WTC11 (cell line): ENCODE results near the gene NDUFA3.

ENCODE experiments used
- AFF4 ChIP-seq: sonication (generic); formaldehyde crosslinking; IDR thresholded peaks from 2 replicates; pipeline ENCODE4 v1.8.1; 2023; ENCODE audit warnings: mild to moderate bottlenecking, missing genetic modification reagents, borderline replicate concordance
- ATF2 ChIP-seq: sonication (generic); formaldehyde crosslinking; IDR thresholded peaks from 2 replicates; pipeline ENCODE4 v1.8.1; 2022; ENCODE audit warnings: low read depth, missing genetic modification reagents, borderline replicate concordance
- ATF6 ChIP-seq: sonication (generic); formaldehyde crosslinking; IDR thresholded peaks from 2 replicates; pipeline ENCODE4 v1.8.1; 2023; ENCODE audit warnings: mild to moderate bottlenecking, missing genetic modification reagents
- CTCF ChIP-seq: fragments of 200-600 bp; IDR thresholded peaks from 2 replicates; pipeline ENCODE4 v1.8.0; 2022; ENCODE audit warnings: antibody characterized with exemption
- ELF4 ChIP-seq: sonication (generic); formaldehyde crosslinking; IDR thresholded peaks from 2 replicates; pipeline ENCODE4 v1.8.1; 2022; ENCODE audit warnings: low read depth, mild to moderate bottlenecking, moderate library complexity, missing genetic modification reagents
- KAT7 ChIP-seq: sonication (generic); formaldehyde crosslinking; IDR thresholded peaks from 2 replicates; pipeline ENCODE4 v1.8.1; 2023; ENCODE audit warnings: missing genetic modification reagents, mild to moderate bottlenecking, borderline replicate concordance
- NFYB ChIP-seq: sonication (generic); formaldehyde crosslinking; conservative IDR thresholded peaks from 2 replicates; pipeline ENCODE4 v1.8.0; 2022; ENCODE audit warnings: low read depth, missing genetic modification reagents
- NR2C2 ChIP-seq: sonication (generic); formaldehyde crosslinking; IDR thresholded peaks from 2 replicates; pipeline ENCODE4 v1.8.0; 2022; ENCODE audit warnings: mild to moderate bottlenecking, missing genetic modification reagents
- RORB ChIP-seq: fragments of 250-450 bp; sonication (Bioruptor Pico); IDR thresholded peaks from 2 replicates; pipeline ENCODE4 v1.9.0; 2021; ENCODE audit warnings: mild to moderate bottlenecking
- TCF7 ChIP-seq: sonication (generic); formaldehyde crosslinking; IDR thresholded peaks from 2 replicates; pipeline ENCODE4 v1.8.0; 2022; ENCODE audit warnings: mild to moderate bottlenecking, low read depth, missing genetic modification reagents, moderate library complexity
- ZNF396 ChIP-seq: fragments of 250-450 bp; sonication (Bioruptor Pico); IDR thresholded peaks from 2 replicates; pipeline ENCODE4 v1.8.0; 2021; ENCODE audit warnings: mild to moderate bottlenecking, moderate library complexity, borderline replicate concordance
- ZNF532 ChIP-seq: fragments of 250-450 bp; sonication (Bioruptor Pico); IDR thresholded peaks from 2 replicates; pipeline ENCODE4 v1.9.0; 2021; ENCODE audit warnings: mild to moderate bottlenecking, borderline replicate concordance

GRCh38 chr19:54133312-54133956, 30.8 kb downstream of the NDUFA3 start:
- TF ChIP-seq ZNF396 = no peak
- no peak for TF ChIP-seq ELF4 (CRISPR knock-in tag)
- no peak for TF ChIP-seq ZNF532
- no peak for TF ChIP-seq KAT7 (CRISPR knock-in tag)
- no peak for TF ChIP-seq RORB
- no peak for TF ChIP-seq CTCF
- TF ChIP-seq ATF6 (CRISPR knock-in tag) = no peak
- no peak for TF ChIP-seq TCF7 (CRISPR knock-in tag)
- no peak for TF ChIP-seq NR2C2 (CRISPR knock-in tag)
- TF ChIP-seq AFF4 (CRISPR knock-in tag) = no peak
- TF ChIP-seq NFYB (CRISPR knock-in tag) = no peak
- TF ChIP-seq ATF2 (CRISPR knock-in tag) = no peak
